GM12878 (cell line): ENCODE results near the gene DPYSL4. TPM values are rescaled to one million over a fixed set of nuclear protein-coding genes. Genes with fewer than 3 reads are reported as not detected.

Experiments
- CEBPB ChIP-seq, 2 experiments: fragments of 150-350 bp in 1 of 2; IDR thresholded peaks; 2 replicates each; pipeline ENCODE4 v1.6.1; 2012 to 2014; ENCODE audit warnings: low read depth in 2 of 2, low read length in 2 of 2, borderline replicate concordance in 1 of 2, inconsistent platforms in 1 of 2
- KAT2A ChIP-seq: conservative IDR thresholded peaks from 2 replicates; pipeline ENCODE4 v1.6.1; 2011; ENCODE audit warnings: low read depth, low read length; ENCODE audit not compliant: control insufficient read depth
- ZBTB40 ChIP-seq: fragments of 450-650 bp; IDR thresholded peaks from 2 replicates; pipeline ENCODE4 v1.6.1; 2016; ENCODE audit warnings: mild to moderate bottlenecking, moderate library complexity, borderline replicate concordance
- polyA plus RNA-seq, 11 experiments: library from polyadenylated mRNA; depleted of rRNA in 4 of 11; unstranded in 6 of 11; stranded (reverse) in 5 of 11; fragments of >200 nt; fragmentation: Nextera tagmentation in 4 of 11; fragmentation: Illumina TruSeq in 1 of 11; extraction: Ambion mirVana in 4 of 11; extraction: Trizol in 1 of 11; gene quantifications; 1 replicate in 1 of 11; 2 replicates in 10 of 11; pipeline versions ENCODE4 v1.2.1 to v1.2.3, GENCODE V29; 2011 to 2016; ENCODE audit warnings: inconsistent platforms in 2 of 11, missing spikeins in 2 of 11, low read depth in 1 of 11
- total RNA-seq, 4 experiments: library from RNA; depleted of rRNA in 3 of 4; stranded (reverse); fragments of >200 nt in 3 of 4; fragmentation: Illumina TruSeq in 1 of 4; extraction: Trizol in 1 of 4; gene quantifications; 2 replicates each; pipeline versions ENCODE4 v1.2.1 to v1.2.3, GENCODE V29; 2013 to 2021
- TF ChIP-seq, protein P1 (sequence below): IDR thresholded peaks from 2 replicates; pipeline ENCODE4 v1.6.1; 2011; ENCODE audit warnings: low read depth, mild to moderate bottlenecking, low read length, moderate library complexity, borderline replicate concordance; ENCODE audit errors: extremely low read depth
- TF ChIP-seq, protein P2 (sequence below): IDR thresholded peaks from 2 replicates; pipeline ENCODE4 v1.6.1; 2011; ENCODE audit warnings: mild to moderate bottlenecking, low read depth, low read length, moderate library complexity; ENCODE audit not compliant: insufficient replicate concordance
- TF ChIP-seq, protein P3 (sequence below): fragments of 450-650 bp; IDR thresholded peaks from 2 replicates; pipeline ENCODE4 v1.6.1; 2016; ENCODE audit warnings: mild to moderate bottlenecking

The DPYSL4 gene
- total and polyA plus RNA-seq, 10 of the 15 experiments (the other 5 are each of a cell fraction or from before 2014, with no cell fraction given): 0.10 to 0.21 TPM; not detected in 8

GRCh38 chr10:132153616-132154217 lies 33.0 kb upstream of the DPYSL4 start (continued):
- TF ChIP-seq, protein P1, sequence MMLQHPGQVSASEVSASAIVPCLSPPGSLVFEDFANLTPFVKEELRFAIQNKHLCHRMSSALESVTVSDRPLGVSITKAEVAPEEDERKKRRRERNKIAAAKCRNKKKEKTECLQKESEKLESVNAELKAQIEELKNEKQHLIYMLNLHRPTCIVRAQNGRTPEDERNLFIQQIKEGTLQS: no peak
- TF ChIP-seq, protein P2, sequence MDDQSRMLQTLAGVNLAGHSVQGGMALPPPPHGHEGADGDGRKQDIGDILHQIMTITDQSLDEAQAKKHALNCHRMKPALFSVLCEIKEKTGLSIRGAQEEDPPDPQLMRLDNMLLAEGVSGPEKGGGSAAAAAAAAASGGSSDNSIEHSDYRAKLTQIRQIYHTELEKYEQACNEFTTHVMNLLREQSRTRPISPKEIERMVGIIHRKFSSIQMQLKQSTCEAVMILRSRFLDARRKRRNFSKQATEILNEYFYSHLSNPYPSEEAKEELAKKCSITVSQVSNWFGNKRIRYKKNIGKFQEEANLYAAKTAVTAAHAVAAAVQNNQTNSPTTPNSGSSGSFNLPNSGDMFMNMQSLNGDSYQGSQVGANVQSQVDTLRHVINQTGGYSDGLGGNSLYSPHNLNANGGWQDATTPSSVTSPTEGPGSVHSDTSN: no peak
- no peak for TF ChIP-seq KAT2A
- no peak for TF ChIP-seq ZBTB40
- no peak for TF ChIP-seq CEBPB (IDR thresholded peaks at IDR 0.05; ENCODE audit: borderline replicate concordance in 1 of 2, low read depth in 2 of 2, low read length in 2 of 2)
- TF ChIP-seq, protein P3, sequence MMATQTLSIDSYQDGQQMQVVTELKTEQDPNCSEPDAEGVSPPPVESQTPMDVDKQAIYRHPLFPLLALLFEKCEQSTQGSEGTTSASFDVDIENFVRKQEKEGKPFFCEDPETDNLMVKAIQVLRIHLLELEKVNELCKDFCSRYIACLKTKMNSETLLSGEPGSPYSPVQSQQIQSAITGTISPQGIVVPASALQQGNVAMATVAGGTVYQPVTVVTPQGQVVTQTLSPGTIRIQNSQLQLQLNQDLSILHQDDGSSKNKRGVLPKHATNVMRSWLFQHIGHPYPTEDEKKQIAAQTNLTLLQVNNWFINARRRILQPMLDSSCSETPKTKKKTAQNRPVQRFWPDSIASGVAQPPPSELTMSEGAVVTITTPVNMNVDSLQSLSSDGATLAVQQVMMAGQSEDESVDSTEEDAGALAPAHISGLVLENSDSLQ: no peak
